GM12872 (cell line): ENCODE measurements around the gene IFNB1.

ENCODE experiments used
- TF ChIP-seq, protein P1 (sequence below): IDR thresholded peaks from 3 replicates; pipeline ENCODE4 v1.5.1; 2011; ENCODE audit warnings: low read depth, mild to moderate bottlenecking, low read length, moderate library complexity; ENCODE audit not compliant: insufficient read depth

IFNB1 gene

DNA sequence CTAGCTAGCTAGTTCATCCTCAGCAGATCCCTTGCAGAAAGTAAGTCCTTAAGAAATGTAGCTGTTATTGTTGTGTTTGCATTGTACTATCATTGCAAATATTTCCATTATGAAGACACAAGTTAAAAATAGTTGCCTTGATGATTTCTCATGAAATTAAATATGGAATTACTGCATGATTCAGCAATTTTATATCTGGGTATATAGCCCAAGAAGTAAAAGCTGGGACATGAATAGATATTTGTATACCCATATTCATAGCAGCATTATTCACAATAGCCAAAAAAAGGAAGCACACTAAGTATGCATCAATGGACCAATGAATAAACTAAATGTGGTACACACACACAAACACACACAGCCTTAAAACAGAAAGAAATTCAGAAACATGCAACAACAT, 6.8 kb downstream of the IFNB1 start:
- TF ChIP-seq, protein P1, sequence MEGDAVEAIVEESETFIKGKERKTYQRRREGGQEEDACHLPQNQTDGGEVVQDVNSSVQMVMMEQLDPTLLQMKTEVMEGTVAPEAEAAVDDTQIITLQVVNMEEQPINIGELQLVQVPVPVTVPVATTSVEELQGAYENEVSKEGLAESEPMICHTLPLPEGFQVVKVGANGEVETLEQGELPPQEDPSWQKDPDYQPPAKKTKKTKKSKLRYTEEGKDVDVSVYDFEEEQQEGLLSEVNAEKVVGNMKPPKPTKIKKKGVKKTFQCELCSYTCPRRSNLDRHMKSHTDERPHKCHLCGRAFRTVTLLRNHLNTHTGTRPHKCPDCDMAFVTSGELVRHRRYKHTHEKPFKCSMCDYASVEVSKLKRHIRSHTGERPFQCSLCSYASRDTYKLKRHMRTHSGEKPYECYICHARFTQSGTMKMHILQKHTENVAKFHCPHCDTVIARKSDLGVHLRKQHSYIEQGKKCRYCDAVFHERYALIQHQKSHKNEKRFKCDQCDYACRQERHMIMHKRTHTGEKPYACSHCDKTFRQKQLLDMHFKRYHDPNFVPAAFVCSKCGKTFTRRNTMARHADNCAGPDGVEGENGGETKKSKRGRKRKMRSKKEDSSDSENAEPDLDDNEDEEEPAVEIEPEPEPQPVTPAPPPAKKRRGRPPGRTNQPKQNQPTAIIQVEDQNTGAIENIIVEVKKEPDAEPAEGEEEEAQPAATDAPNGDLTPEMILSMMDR: no peak

DNA sequence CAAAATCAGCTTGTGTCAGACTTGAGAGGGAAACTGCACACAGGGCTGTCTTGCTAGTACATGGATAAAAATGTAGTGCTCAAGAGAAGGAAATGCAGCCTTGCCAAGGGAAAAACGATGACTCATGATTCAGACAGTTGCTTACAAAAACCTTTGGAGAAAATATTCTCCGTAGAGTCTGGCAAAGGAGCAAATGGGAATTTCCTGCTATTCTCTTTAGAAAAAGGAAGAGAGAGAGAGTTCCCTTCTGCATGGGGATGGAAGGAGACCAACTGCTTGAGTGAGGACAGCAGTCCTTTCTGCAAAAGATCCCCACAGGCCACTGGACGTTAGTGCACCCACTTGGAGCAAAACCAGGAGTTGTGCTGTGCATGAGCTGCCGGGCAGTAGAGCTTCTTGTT, 7.6 kb downstream of the IFNB1 start:
- TF ChIP-seq, protein P1: no peak

DNA sequence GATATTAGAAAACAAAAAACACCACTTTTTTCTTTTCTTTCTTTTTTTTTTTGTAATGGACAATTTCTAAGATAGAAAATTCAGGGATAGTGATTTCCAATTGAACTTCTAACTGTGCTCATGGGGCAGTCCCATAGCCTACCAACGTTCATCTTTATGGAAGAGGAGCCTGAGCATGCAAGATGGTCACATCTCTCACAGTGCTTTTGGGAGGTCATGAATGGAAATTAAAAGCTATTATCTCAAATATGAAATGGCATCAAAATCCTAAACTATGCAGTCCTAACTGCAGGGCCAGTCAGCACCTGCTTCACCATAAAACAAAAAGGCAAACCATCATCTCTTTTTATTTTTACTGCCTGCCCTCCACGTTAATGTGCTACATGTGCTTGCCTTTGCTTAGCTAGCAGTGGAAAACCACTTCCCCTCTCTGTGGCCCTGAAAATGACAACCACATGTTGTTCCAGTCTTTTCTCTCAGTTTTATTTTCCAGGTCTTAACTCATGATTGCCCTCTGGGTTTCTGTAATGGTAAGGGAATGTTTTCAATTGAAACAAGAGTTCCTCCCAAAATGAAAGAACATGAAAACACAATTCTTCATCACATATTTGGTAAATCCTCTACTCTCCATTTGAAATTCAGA, 16.7 kb downstream of the IFNB1 start:
- TF ChIP-seq, protein P1: no peak

GRCh38 chr9:21056931-21057330, 20.8 kb downstream of the IFNB1 start:
- TF ChIP-seq, protein P1: no peak

GRCh38 chr9:21053851-21054250, 23.9 kb downstream of the IFNB1 start:
- TF ChIP-seq, protein P1: no peak

- TF ChIP-seq, protein P1: no peak
These were observed 30.5 kb downstream of the IFNB1 start for GRCh38 chr9:21047281-21047691.

- TF ChIP-seq, protein P1: no peak
These were observed 33.9 kb downstream of the IFNB1 start for GRCh38 chr9:21043841-21044240.
